Activated CD4-positive, CD25-positive, alpha-beta regulatory T cell treated with anti-CD3 and anti-CD28 coated beads, Interleukin-2, amount 50 U/mL, for 24 hours (primary cell): ENCODE results near the gene UBXN10.
A peak's percentile ranks its signal among the peaks of the same experiment; 100 is the strongest.

Experiments
- ATAC-seq, 2 donors: fragments of 150-1000 bp; cut with Tn5 transposase; one replicate each; pipeline ENCODE4 v1.10.0; 2021; ENCODE audit warnings: mild to moderate bottlenecking in 1 of 2, moderate library complexity in 1 of 2

UBXN10 gene

GRCh38 chr1:20184481-20184900 is 1.4 kb upstream of the UBXN10 start:
- no peak for ATAC-seq

GRCh38 chr1:20184997-20185833 is 681 bp upstream of the UBXN10 start:
- ATAC-seq, result peak; percentile 70 to 71

GRCh38 chr1:20187103-20187812 is 1.4 kb downstream of the UBXN10 start:
- ATAC-seq, result peak; percentile 57 to 67

- ATAC-seq, result no peak
These were observed 2.0 kb downstream of the UBXN10 start for GRCh38 chr1:20187813-20188454.

- ATAC-seq, result no peak
These were observed 2.5 kb downstream of the UBXN10 start for GRCh38 chr1:20188455-20188817.

GRCh38 chr1:20189664-20190063 is 3.8 kb downstream of the UBXN10 start:
- ATAC-seq, result no peak

- no peak for ATAC-seq
These were observed 4.6 kb downstream of the UBXN10 start for GRCh38 chr1:20190256-20191160.

- no peak for ATAC-seq
These were observed 5.5 kb downstream of the UBXN10 start for GRCh38 chr1:20191266-20191825.

GRCh38 chr1:20192364-20192763 is 6.5 kb downstream of the UBXN10 start:
- no peak for ATAC-seq

- ATAC-seq, result no peak
These were observed 7.0 kb downstream of the UBXN10 start for GRCh38 chr1:20192871-20193411.

- no peak for ATAC-seq
These were observed 8.3 kb downstream of the UBXN10 start for GRCh38 chr1:20194224-20194623.

- peak; percentile 74 to 78 for ATAC-seq
These were observed 9.0 kb downstream of the UBXN10 start for GRCh38 chr1:20194757-20195461.

GRCh38 chr1:20195462-20195780 is 9.5 kb downstream of the UBXN10 start:
- ATAC-seq, result no peak

GRCh38 chr1:20197329-20197791 is 11.5 kb downstream of the UBXN10 start:
- ATAC-seq, result no peak

GRCh38 chr1:20198296-20198695 is 12.4 kb downstream of the UBXN10 start:
- no peak for ATAC-seq

GRCh38 chr1:20198918-20199317 is 13.0 kb downstream of the UBXN10 start:
- no peak for ATAC-seq

- no peak for ATAC-seq
These were observed 13.5 kb downstream of the UBXN10 start for GRCh38 chr1:20199403-20199802.

- no peak for ATAC-seq
These were observed 13.9 kb downstream of the UBXN10 start for GRCh38 chr1:20199840-20200239.

GRCh38 chr1:20200966-20201365 is 15.1 kb downstream of the UBXN10 start:
- no peak for ATAC-seq

GRCh38 chr1:20202166-20202565 is 16.3 kb downstream of the UBXN10 start:
- no peak for ATAC-seq

- no peak for ATAC-seq
These were observed 21.6 kb downstream of the UBXN10 start for GRCh38 chr1:20207546-20207945.
